WERI-Rb-1 (cell line): Measurements from ENCODE around the gene MTUS2.

Source experiments
- DNase-seq: peaks from one replicate; pipeline ENCODE4 v3.0.0-alpha.2; 2020
- H3K27ac ChIP-seq: fragments of 250-450 bp; sonication (Bioruptor Pico); 2 replicates; pipeline ENCODE4 v1.5.1; 2020; ENCODE audit warnings: mild to moderate bottlenecking, moderate library complexity
- H3K27me3 ChIP-seq: fragments of 250-450 bp; sonication (Bioruptor Pico); 2 replicates; pipeline ENCODE4 v1.5.1; 2021; ENCODE audit warnings: mild to moderate bottlenecking, low read depth, moderate library complexity; ENCODE audit not compliant: insufficient read depth, severe bottlenecking
- H3K36me3 ChIP-seq: fragments of 250-450 bp; sonication (Bioruptor Pico); 2 replicates; pipeline ENCODE4 v1.5.1; 2020; ENCODE audit warnings: mild to moderate bottlenecking, moderate library complexity
- H3K4me3 ChIP-seq: 2 replicates; pipeline ENCODE4 v1.5.1; 2011; ENCODE audit warnings: low read depth, mild to moderate bottlenecking, control low read depth, low read length
- H3K9me3 ChIP-seq: fragments of 250-450 bp; sonication (Bioruptor Pico); 2 replicates; pipeline ENCODE4 v1.5.1; 2021; ENCODE audit warnings: mild to moderate bottlenecking, moderate library complexity; ENCODE audit not compliant: severe bottlenecking
- CTCF ChIP-seq: IDR thresholded peaks from 2 replicates; pipeline ENCODE4 v1.5.1; 2011; ENCODE audit warnings: low read depth, mild to moderate bottlenecking, control low read depth, inconsistent platforms, low read length

The MTUS2 gene

GRCh38 chr13:28867564-28867963 lies 47.4 kb downstream of the MTUS2 start:
- Histone ChIP-seq H3K27me3 (peaks cover 6% of the 10 kb centered on the region), H3K9me3 (no peaks in the 10 kb centered on the region), H3K4me3 (no peak overlapping the region), H3K27ac (no peak overlapping the region), H3K36me3 (no peaks in the 10 kb centered on the region)
- no peak for DNase-seq
- no peak for TF ChIP-seq CTCF

GRCh38 chr13:28872427-28873176 lies 52.5 kb downstream of the MTUS2 start:
- Histone ChIP-seq H3K9me3 (no peaks in the 10 kb centered on the region), H3K4me3 (no peak overlapping the region), H3K27me3 (no peaks in the 10 kb centered on the region), H3K27ac (no peak overlapping the region), H3K36me3 (no peaks in the 10 kb centered on the region)
- TF ChIP-seq CTCF = no peak
- no peak for DNase-seq

GRCh38 chr13:28875846-28876615 lies 55.9 kb downstream of the MTUS2 start:
- no peaks in the 10 kb centered on the region for H3K36me3 ChIP-seq
- DNase-seq = no peak
- H3K27ac ChIP-seq = no peak overlapping the region
- no peaks in the 10 kb centered on the region for H3K9me3 ChIP-seq
- H3K27me3 ChIP-seq = no peaks in the 10 kb centered on the region
- H3K4me3 ChIP-seq = no peak overlapping the region
- no peak for TF ChIP-seq CTCF

GRCh38 chr13:28877408-28877807 lies 57.3 kb downstream of the MTUS2 start:
- Histone ChIP-seq H3K27me3 (no peaks in the 10 kb centered on the region), H3K36me3 (no peaks in the 10 kb centered on the region), H3K4me3 (no peak overlapping the region), H3K9me3 (no peaks in the 10 kb centered on the region), H3K27ac (no peak overlapping the region)
- DNase-seq = no peak
- TF ChIP-seq CTCF = no peak

- no peaks in the 10 kb centered on the region for H3K27me3 ChIP-seq
- H3K9me3 ChIP-seq = no peaks in the 10 kb centered on the region
- no peak for DNase-seq
- TF ChIP-seq CTCF = no peak
- no peak overlapping the region for H3K27ac ChIP-seq
- no peaks in the 10 kb centered on the region for H3K36me3 ChIP-seq
- no peak overlapping the region for H3K4me3 ChIP-seq
Measured at GRCh38 chr13:28885181-28885580, 65.0 kb downstream of the MTUS2 start.
